K562 (cell line): ENCODE measurements around the gene METRNL. TPM values are rescaled to one million over a fixed set of nuclear protein-coding genes. Genes with fewer than 3 reads are reported as not detected.

Experiments
- NFIC ChIP-seq: fragments of 450-650 bp; IDR thresholded peaks from 2 replicates; pipeline ENCODE4 v1.6.1; 2017; ENCODE audit warnings: mild to moderate bottlenecking, inconsistent platforms
- PHF20 ChIP-seq: fragments of 450-650 bp; IDR thresholded peaks from 2 replicates; pipeline ENCODE4 v1.6.1; 2018; ENCODE audit not compliant: partially characterized antibody
- SMAD2 ChIP-seq: fragments of 150-350 bp; IDR thresholded peaks from 2 replicates; pipeline ENCODE4 v1.6.1; 2014; ENCODE audit warnings: low read depth, mild to moderate bottlenecking, low read length
- STAT5A ChIP-seq: IDR thresholded peaks from 2 replicates; pipeline ENCODE4 v1.6.1; 2012; ENCODE audit warnings: low read length, inconsistent platforms, borderline replicate concordance
- TBP ChIP-seq: optimal IDR thresholded peaks from 2 replicates; pipeline ENCODE3; 2011; ENCODE audit warnings: low read depth, low read length, improper control_type of control experiment
- ZEB2 ChIP-seq: fragments of 450-650 bp; IDR thresholded peaks from 2 replicates; pipeline ENCODE4 v1.6.1; 2016
- ZNF668 ChIP-seq: fragments of 250-450 bp; sonication (Bioruptor Pico); IDR thresholded peaks from 2 replicates; pipeline ENCODE4 v1.8.0; 2022; ENCODE audit warnings: mild to moderate bottlenecking, inconsistent platforms
- polyA plus RNA-seq, 8 experiments: library from polyadenylated mRNA; depleted of rRNA in 4 of 8; stranded (reverse) in 5 of 8; unstranded in 3 of 8; fragments of >200 nt; fragmentation: Nextera tagmentation in 2 of 8; fragmentation: Illumina TruSeq in 1 of 8; extraction: Ambion mirVana in 2 of 8; extraction: Trizol in 1 of 8; gene quantifications; 2 replicates each; pipeline versions ENCODE4 v1.2.1 to v1.2.3, GENCODE V29; 2011 to 2014; ENCODE audit warnings: inconsistent platforms in 1 of 8, missing spikeins in 1 of 8
- total RNA-seq, 7 experiments: library from RNA; depleted of rRNA in 6 of 7; stranded (reverse); fragments of >200 nt in 6 of 7; fragmentation: Illumina TruSeq in 2 of 7; extraction: Trizol in 2 of 7; gene quantifications; 2 replicates each; pipeline versions ENCODE4 v1.2.1 to v1.2.3, GENCODE V29; 2011 to 2021; ENCODE audit warnings: low replicate concordance in 1 of 7
- TF ChIP-seq, protein P1 (sequence below): fragments of 250-450 bp; sonication (Bioruptor Pico); IDR thresholded peaks from 2 replicates; pipeline ENCODE4 v1.8.0; 2022; ENCODE audit warnings: inconsistent platforms
- TF ChIP-seq, protein P2 (sequence below): fragments of 450-650 bp; conservative IDR thresholded peaks from 2 replicates; pipeline ENCODE4 v1.6.1; 2016; ENCODE audit warnings: missing genetic modification characterization, low read depth, mild to moderate bottlenecking, control low read depth, missing compliant biosample characterization
- TF ChIP-seq, protein P3 (sequence below): fragments of 450-650 bp; IDR thresholded peaks from 2 replicates; pipeline ENCODE4 v1.6.1; 2016; ENCODE audit warnings: mild to moderate bottlenecking, moderate library complexity
- TF ChIP-seq, protein P4 (sequence below): fragments of 200-800 bp; sonication (Bioruptor generic); IDR thresholded peaks from 2 replicates; pipeline ENCODE4 v1.6.1; 2017; ENCODE audit warnings: missing genetic modification characterization, missing compliant biosample characterization

METRNL gene
- total and polyA plus RNA-seq, 9 of the 15 experiments (the other 6 are each of a cell fraction or from before 2014, with no cell fraction given): 0.17 to 31.8 (median 2.9) TPM

DNA sequence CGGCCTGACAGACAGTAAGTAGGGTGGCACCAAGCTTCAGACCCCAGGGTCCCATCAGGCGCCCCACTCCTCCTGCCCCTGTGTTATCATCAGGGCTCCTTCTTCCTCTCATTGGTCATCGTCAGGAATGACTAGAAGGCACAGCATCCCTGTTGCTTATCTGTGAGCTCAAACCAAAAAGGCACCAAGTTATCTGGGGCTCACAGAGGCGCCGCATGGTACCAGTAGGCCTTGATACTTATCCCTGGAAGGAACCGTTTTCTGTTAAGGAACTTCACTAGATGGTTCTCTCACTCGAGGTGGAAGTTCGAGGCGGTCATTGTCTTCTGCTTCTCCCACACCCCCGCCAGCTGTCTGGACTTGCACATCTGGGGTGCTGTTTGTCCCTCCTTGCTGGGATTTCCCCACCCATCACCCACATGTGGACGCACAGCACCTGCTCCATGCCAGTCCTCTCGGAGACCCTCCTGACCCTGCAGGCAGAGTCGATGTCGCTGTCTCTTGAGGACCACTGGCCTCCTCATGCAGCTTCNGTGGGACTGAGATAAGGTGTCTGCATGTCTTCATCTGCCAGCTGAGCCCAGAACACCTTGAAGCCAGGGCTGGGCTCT is 52.1 kb downstream of the METRNL start (continued):
- TF ChIP-seq TBP: no peak
- no peak for TF ChIP-seq PHF20
- TF ChIP-seq STAT5A: peak; percentile 45; the same call in 1 of the 2 replicates
- TF ChIP-seq, protein P1, sequence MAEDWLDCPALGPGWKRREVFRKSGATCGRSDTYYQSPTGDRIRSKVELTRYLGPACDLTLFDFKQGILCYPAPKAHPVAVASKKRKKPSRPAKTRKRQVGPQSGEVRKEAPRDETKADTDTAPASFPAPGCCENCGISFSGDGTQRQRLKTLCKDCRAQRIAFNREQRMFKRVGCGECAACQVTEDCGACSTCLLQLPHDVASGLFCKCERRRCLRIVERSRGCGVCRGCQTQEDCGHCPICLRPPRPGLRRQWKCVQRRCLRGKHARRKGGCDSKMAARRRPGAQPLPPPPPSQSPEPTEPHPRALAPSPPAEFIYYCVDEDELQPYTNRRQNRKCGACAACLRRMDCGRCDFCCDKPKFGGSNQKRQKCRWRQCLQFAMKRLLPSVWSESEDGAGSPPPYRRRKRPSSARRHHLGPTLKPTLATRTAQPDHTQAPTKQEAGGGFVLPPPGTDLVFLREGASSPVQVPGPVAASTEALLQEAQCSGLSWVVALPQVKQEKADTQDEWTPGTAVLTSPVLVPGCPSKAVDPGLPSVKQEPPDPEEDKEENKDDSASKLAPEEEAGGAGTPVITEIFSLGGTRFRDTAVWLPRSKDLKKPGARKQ (CRISPR knock-in tag): no peak
- TF ChIP-seq, protein P2, sequence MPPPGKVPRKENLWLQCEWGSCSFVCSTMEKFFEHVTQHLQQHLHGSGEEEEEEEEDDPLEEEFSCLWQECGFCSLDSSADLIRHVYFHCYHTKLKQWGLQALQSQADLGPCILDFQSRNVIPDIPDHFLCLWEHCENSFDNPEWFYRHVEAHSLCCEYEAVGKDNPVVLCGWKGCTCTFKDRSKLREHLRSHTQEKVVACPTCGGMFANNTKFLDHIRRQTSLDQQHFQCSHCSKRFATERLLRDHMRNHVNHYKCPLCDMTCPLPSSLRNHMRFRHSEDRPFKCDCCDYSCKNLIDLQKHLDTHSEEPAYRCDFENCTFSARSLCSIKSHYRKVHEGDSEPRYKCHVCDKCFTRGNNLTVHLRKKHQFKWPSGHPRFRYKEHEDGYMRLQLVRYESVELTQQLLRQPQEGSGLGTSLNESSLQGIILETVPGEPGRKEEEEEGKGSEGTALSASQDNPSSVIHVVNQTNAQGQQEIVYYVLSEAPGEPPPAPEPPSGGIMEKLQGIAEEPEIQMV: no peak
- peak; percentile 63 for TF ChIP-seq NFIC
- no peak for TF ChIP-seq SMAD2
- TF ChIP-seq ZNF668 (CRISPR knock-in tag): no peak
- no peak for TF ChIP-seq ZEB2
- TF ChIP-seq, protein P3, sequence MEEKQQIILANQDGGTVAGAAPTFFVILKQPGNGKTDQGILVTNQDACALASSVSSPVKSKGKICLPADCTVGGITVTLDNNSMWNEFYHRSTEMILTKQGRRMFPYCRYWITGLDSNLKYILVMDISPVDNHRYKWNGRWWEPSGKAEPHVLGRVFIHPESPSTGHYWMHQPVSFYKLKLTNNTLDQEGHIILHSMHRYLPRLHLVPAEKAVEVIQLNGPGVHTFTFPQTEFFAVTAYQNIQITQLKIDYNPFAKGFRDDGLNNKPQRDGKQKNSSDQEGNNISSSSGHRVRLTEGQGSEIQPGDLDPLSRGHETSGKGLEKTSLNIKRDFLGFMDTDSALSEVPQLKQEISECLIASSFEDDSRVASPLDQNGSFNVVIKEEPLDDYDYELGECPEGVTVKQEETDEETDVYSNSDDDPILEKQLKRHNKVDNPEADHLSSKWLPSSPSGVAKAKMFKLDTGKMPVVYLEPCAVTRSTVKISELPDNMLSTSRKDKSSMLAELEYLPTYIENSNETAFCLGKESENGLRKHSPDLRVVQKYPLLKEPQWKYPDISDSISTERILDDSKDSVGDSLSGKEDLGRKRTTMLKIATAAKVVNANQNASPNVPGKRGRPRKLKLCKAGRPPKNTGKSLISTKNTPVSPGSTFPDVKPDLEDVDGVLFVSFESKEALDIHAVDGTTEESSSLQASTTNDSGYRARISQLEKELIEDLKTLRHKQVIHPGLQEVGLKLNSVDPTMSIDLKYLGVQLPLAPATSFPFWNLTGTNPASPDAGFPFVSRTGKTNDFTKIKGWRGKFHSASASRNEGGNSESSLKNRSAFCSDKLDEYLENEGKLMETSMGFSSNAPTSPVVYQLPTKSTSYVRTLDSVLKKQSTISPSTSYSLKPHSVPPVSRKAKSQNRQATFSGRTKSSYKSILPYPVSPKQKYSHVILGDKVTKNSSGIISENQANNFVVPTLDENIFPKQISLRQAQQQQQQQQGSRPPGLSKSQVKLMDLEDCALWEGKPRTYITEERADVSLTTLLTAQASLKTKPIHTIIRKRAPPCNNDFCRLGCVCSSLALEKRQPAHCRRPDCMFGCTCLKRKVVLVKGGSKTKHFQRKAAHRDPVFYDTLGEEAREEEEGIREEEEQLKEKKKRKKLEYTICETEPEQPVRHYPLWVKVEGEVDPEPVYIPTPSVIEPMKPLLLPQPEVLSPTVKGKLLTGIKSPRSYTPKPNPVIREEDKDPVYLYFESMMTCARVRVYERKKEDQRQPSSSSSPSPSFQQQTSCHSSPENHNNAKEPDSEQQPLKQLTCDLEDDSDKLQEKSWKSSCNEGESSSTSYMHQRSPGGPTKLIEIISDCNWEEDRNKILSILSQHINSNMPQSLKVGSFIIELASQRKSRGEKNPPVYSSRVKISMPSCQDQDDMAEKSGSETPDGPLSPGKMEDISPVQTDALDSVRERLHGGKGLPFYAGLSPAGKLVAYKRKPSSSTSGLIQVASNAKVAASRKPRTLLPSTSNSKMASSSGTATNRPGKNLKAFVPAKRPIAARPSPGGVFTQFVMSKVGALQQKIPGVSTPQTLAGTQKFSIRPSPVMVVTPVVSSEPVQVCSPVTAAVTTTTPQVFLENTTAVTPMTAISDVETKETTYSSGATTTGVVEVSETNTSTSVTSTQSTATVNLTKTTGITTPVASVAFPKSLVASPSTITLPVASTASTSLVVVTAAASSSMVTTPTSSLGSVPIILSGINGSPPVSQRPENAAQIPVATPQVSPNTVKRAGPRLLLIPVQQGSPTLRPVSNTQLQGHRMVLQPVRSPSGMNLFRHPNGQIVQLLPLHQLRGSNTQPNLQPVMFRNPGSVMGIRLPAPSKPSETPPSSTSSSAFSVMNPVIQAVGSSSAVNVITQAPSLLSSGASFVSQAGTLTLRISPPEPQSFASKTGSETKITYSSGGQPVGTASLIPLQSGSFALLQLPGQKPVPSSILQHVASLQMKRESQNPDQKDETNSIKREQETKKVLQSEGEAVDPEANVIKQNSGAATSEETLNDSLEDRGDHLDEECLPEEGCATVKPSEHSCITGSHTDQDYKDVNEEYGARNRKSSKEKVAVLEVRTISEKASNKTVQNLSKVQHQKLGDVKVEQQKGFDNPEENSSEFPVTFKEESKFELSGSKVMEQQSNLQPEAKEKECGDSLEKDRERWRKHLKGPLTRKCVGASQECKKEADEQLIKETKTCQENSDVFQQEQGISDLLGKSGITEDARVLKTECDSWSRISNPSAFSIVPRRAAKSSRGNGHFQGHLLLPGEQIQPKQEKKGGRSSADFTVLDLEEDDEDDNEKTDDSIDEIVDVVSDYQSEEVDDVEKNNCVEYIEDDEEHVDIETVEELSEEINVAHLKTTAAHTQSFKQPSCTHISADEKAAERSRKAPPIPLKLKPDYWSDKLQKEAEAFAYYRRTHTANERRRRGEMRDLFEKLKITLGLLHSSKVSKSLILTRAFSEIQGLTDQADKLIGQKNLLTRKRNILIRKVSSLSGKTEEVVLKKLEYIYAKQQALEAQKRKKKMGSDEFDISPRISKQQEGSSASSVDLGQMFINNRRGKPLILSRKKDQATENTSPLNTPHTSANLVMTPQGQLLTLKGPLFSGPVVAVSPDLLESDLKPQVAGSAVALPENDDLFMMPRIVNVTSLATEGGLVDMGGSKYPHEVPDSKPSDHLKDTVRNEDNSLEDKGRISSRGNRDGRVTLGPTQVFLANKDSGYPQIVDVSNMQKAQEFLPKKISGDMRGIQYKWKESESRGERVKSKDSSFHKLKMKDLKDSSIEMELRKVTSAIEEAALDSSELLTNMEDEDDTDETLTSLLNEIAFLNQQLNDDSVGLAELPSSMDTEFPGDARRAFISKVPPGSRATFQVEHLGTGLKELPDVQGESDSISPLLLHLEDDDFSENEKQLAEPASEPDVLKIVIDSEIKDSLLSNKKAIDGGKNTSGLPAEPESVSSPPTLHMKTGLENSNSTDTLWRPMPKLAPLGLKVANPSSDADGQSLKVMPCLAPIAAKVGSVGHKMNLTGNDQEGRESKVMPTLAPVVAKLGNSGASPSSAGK: peak; percentile 55
- TF ChIP-seq, protein P4, sequence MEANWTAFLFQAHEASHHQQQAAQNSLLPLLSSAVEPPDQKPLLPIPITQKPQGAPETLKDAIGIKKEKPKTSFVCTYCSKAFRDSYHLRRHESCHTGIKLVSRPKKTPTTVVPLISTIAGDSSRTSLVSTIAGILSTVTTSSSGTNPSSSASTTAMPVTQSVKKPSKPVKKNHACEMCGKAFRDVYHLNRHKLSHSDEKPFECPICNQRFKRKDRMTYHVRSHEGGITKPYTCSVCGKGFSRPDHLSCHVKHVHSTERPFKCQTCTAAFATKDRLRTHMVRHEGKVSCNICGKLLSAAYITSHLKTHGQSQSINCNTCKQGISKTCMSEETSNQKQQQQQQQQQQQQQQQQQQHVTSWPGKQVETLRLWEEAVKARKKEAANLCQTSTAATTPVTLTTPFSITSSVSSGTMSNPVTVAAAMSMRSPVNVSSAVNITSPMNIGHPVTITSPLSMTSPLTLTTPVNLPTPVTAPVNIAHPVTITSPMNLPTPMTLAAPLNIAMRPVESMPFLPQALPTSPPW (CRISPR knock-in tag): no peak
